Fibroblast of pulmonary artery (primary cell): ENCODE data around the gene CLSTN3.

Experiments
- DNase-seq: peaks from one replicate; pipeline ENCODE4 v3.0.0-alpha.2; 2010; ENCODE audit warnings: low read depth
- H3K4me3 ChIP-seq: replicated peaks from 2 replicates; pipeline ENCODE4 v1.5.1; 2011; ENCODE audit warnings: low read depth, mild to moderate bottlenecking, control low read depth, low read length, moderate library complexity
- CTCF ChIP-seq: IDR thresholded peaks from 2 replicates; pipeline ENCODE4 v1.5.1; 2011; ENCODE audit warnings: mild to moderate bottlenecking, control low read depth, low read length, inconsistent platforms; ENCODE audit errors: missing control alignments

CLSTN3 gene

GRCh38 chr12:7096979-7097378 lies 33.2 kb upstream of the CLSTN3 start:
- H3K4me3 ChIP-seq: no peak overlapping the region
- no peak for DNase-seq
- no peak for TF ChIP-seq CTCF

- DNase-seq: no peak
- TF ChIP-seq CTCF: no peak
- no peak overlapping the region for H3K4me3 ChIP-seq
Observed at GRCh38 chr12:7099290-7099996, 30.7 kb upstream of the CLSTN3 start.

- no peak for DNase-seq
- no peak for TF ChIP-seq CTCF
- H3K4me3 ChIP-seq: no peak overlapping the region
Observed at GRCh38 chr12:7100239-7100638, 29.9 kb upstream of the CLSTN3 start.

GRCh38 chr12:7101047-7101693 lies 29.0 kb upstream of the CLSTN3 start:
- no peak for TF ChIP-seq CTCF
- DNase-seq: no peak
- no peak overlapping the region for H3K4me3 ChIP-seq

- DNase-seq: no peak
- H3K4me3 ChIP-seq: no peak overlapping the region
- no peak for TF ChIP-seq CTCF
Observed at GRCh38 chr12:7101694-7102131, 28.5 kb upstream of the CLSTN3 start.

GRCh38 chr12:7102582-7102981 lies 27.6 kb upstream of the CLSTN3 start:
- TF ChIP-seq CTCF: no peak
- H3K4me3 ChIP-seq: no peak overlapping the region
- DNase-seq: no peak
